ENCODE measurements around the gene CSTF3. TPM values are rescaled to one million over a fixed set of nuclear protein-coding genes. Genes with fewer than 3 reads are reported as not detected.
A peak's percentile ranks its signal among the peaks of the same experiment; 100 is the strongest.

The CSTF3 gene
- total RNA-seq, 1 donor from 2014 or later = 45.3 TPM

DNA sequence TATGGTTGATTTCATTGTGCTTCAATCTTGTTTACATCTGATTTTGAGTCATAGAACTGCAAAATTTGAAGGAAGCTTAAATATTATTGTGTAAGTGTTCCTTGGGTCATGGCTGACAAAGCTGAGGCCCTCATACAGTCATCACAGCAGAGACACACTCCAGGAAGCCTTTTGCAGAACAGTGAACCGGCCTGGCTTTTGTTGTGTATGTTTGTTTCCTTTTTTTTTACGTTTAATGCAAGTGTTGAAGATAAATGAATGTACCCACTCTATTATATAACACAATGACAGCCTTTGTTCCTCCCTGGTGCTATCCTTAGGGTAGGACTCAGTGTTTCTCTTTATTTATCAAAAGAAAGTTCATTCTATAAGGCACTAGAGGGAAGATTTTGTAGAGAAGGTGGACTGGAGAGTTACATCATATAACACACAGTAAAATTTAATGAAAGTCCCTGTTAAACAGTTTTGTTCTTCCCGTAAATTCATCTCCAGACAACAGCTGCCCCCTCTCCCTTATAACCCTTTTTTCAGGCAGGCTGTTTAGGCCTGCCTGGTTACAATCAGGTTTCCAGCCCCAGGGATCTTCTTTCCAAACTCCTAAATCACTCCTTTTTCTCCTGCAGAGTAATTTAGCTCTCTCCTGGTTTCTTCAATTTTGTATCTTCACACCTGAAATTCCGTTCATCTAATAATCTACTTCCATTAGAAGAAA is 34.3 kb upstream of the CSTF3 start:
- no peak for DNase-seq
- H3K9me3 Mint-ChIP-seq (ENCODE audit: unreplicated experiment) = no peaks in the 10 kb centered on the region
- TF ChIP-seq, protein P1, sequence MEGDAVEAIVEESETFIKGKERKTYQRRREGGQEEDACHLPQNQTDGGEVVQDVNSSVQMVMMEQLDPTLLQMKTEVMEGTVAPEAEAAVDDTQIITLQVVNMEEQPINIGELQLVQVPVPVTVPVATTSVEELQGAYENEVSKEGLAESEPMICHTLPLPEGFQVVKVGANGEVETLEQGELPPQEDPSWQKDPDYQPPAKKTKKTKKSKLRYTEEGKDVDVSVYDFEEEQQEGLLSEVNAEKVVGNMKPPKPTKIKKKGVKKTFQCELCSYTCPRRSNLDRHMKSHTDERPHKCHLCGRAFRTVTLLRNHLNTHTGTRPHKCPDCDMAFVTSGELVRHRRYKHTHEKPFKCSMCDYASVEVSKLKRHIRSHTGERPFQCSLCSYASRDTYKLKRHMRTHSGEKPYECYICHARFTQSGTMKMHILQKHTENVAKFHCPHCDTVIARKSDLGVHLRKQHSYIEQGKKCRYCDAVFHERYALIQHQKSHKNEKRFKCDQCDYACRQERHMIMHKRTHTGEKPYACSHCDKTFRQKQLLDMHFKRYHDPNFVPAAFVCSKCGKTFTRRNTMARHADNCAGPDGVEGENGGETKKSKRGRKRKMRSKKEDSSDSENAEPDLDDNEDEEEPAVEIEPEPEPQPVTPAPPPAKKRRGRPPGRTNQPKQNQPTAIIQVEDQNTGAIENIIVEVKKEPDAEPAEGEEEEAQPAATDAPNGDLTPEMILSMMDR (IDR thresholded peaks at IDR 0.05; ENCODE audit: partially characterized antibody, unreplicated experiment) = no peak
- H3K27me3 Mint-ChIP-seq (ENCODE audit: unreplicated experiment) = no peaks in the 10 kb centered on the region
- no peaks in the 10 kb centered on the region for H3K36me3 Mint-ChIP-seq (ENCODE audit: unreplicated experiment)
- no peak overlapping the region for H3K27ac Mint-ChIP-seq (ENCODE audit: unreplicated experiment)
- no peaks in the 10 kb centered on the region for H3K4me1 Mint-ChIP-seq (ENCODE audit: low read depth, unreplicated experiment)
- no peak overlapping the region for H3K4me3 Mint-ChIP-seq (ENCODE audit: unreplicated experiment)

DNA sequence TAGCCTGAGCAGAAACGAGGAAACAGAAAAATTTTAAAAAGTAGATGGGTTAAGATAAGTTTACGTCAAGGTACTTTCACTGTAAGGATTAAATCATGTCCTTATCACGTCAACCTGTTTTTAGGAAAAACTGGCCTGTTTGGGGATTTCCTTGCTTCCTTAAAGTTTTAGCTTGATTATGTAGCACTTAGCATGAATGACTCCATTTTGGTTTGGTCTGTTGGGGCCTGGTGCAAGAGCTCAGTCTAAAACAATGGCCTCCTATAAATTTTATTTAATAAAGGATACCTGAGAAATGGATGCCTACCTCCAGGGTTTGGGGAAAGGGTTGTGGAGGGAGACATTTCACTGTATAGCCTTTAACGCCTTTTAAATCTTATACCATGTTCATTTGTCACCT is 33.2 kb upstream of the CSTF3 start:
- Mint-ChIP-seq H3K4me1 (ENCODE audit: low read depth, unreplicated experiment) (no peaks in the 10 kb centered on the region), H3K36me3 (ENCODE audit: unreplicated experiment) (no peaks in the 10 kb centered on the region)

DNA sequence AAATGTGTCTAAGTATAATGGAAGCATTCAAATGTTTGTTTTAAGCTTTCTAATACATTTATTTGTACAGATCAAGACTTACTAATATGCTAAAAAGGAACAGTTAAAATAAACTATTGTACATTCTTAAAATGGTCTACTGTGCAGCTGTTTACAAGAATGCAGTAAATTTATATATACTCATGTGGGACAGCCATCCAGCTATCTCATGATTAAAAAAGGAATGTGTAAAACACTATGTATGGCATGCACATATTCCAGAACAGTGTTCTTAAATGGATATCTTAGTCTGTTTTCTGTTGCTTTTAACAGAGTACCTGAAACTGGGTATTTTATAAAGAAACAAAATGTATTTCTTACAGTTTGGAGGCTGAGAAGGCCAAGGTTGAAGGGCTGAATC is 30.2 kb upstream of the CSTF3 start:
- peaks cover 11% of the 10 kb centered on the region for H3K4me1 Mint-ChIP-seq (ENCODE audit: low read depth, unreplicated experiment)
- peaks cover 1% of the 10 kb centered on the region for H3K9me3 Mint-ChIP-seq (ENCODE audit: unreplicated experiment)
- H3K36me3 Mint-ChIP-seq (ENCODE audit: unreplicated experiment) = no peaks in the 10 kb centered on the region
- peaks cover 3% of the 10 kb centered on the region for H3K27me3 Mint-ChIP-seq (ENCODE audit: unreplicated experiment)
- no peak for DNase-seq
- no peak overlapping the region for H3K4me3 Mint-ChIP-seq (ENCODE audit: unreplicated experiment)
- TF ChIP-seq, protein P1 (IDR thresholded peaks at IDR 0.05; ENCODE audit: partially characterized antibody, unreplicated experiment) = no peak
- H3K27ac Mint-ChIP-seq (ENCODE audit: unreplicated experiment) = no peak overlapping the region

More for the DNA sequence above, 33.2 kb upstream of the CSTF3 start:
- TF ChIP-seq, protein P1 (IDR thresholded peaks at IDR 0.05; ENCODE audit: partially characterized antibody, unreplicated experiment) = no peak
- Mint-ChIP-seq H3K4me3 (ENCODE audit: unreplicated experiment) (no peak overlapping the region), H3K9me3 (ENCODE audit: unreplicated experiment) (no peaks in the 10 kb centered on the region), H3K27me3 (ENCODE audit: unreplicated experiment) (no peaks in the 10 kb centered on the region), H3K27ac (ENCODE audit: unreplicated experiment) (no peak overlapping the region)
- DNase-seq = no peak

DNA sequence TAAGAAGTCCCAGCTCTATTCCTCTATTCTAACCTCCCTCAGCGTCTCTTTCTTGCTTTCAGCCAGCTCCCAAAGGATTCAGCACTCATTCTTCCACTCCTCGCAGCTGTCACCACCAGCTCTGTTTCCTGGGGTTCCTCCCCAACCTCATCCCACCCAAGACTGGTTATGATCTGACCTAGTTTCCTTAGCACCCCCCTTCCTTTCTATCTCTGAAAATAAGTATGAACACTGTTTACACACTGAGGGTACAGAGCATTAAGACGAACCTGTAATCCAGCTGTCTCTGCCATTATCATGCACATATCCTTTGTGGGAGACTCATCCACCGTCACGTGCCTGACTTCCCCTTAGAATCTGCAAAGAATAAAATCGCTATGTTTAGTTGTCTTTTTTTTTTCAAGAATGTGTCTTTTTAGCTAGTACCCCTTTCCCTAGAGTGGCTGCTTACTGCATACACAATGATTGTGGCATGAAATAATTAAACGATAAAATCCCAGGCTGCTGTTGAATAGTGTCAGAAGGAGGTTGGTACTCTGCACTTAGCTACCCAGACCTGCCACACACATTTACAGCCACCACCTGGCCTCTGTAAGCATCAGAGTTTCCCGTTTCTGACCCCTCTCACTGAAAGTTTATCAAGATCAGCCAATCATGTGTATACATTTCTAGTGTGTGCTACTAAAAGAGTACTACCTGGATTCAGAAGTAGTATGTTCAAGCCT is 26.9 kb upstream of the CSTF3 start:
- H3K27me3 Mint-ChIP-seq (ENCODE audit: unreplicated experiment) = peaks cover 3% of the 10 kb centered on the region
- H3K27ac Mint-ChIP-seq (ENCODE audit: unreplicated experiment) = peak overlapping the region; percentile 25
- no peak for DNase-seq

More for the DNA sequence above, 26.9 kb upstream of the CSTF3 start:
- H3K36me3 Mint-ChIP-seq (ENCODE audit: unreplicated experiment) = no peaks in the 10 kb centered on the region
- no peak overlapping the region for H3K4me3 Mint-ChIP-seq (ENCODE audit: unreplicated experiment)
- peaks cover 11% of the 10 kb centered on the region for H3K4me1 Mint-ChIP-seq (ENCODE audit: low read depth, unreplicated experiment)
- H3K9me3 Mint-ChIP-seq (ENCODE audit: unreplicated experiment) = peaks cover 1% of the 10 kb centered on the region
- TF ChIP-seq, protein P1 (IDR thresholded peaks at IDR 0.05; ENCODE audit: partially characterized antibody, unreplicated experiment) = no peak

All from glutamatergic neuron (in vitro differentiated cells).